HG03139 (cell line): Measurements from ENCODE around the gene AKAP12.

Experiments
- ATAC-seq: cut with Tn5 transposase; IDR thresholded peaks from one replicate; pipeline ENCODE4 v1.9.1; 2021; ENCODE audit not compliant: unreplicated experiment

AKAP12 gene

DNA sequence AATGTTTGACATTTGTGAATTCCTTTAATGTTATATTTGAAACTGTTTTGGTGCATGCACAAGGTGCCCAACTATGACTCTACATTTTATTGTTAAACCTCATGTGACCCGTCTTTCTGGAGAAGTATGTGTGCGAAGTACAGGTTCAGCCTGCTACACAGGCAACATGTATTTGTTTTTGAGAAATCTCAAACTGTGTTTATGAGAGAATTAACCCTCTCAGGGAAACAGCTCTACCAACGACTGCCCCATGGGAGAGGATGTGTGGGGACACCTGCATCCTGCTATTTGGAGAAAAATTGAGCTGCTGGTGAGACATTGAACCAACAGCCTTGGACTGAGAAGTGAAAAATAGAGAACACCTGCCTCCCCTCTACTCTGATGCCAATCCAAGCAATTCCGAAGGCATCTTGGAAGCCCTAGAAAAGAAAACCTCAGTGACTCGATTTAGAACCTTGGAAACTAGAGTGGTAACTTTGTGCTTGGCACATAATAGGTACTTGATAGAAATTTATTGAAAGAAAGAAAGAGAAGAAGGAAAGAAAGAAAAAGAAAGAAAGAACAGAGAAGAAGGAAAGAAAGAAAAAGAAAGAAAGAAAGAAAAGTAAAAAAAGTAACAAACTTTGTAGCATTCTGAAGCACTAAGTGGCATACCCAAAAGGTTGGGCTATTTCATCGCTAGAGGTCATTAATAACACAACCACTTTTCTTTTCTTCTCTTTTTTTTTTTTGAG, 2.9 kb upstream of the AKAP12 start:
- no peak for ATAC-seq

GRCh38 chr6:151240036-151240685, 394 bp downstream of the AKAP12 start:
- no peak for ATAC-seq

DNA sequence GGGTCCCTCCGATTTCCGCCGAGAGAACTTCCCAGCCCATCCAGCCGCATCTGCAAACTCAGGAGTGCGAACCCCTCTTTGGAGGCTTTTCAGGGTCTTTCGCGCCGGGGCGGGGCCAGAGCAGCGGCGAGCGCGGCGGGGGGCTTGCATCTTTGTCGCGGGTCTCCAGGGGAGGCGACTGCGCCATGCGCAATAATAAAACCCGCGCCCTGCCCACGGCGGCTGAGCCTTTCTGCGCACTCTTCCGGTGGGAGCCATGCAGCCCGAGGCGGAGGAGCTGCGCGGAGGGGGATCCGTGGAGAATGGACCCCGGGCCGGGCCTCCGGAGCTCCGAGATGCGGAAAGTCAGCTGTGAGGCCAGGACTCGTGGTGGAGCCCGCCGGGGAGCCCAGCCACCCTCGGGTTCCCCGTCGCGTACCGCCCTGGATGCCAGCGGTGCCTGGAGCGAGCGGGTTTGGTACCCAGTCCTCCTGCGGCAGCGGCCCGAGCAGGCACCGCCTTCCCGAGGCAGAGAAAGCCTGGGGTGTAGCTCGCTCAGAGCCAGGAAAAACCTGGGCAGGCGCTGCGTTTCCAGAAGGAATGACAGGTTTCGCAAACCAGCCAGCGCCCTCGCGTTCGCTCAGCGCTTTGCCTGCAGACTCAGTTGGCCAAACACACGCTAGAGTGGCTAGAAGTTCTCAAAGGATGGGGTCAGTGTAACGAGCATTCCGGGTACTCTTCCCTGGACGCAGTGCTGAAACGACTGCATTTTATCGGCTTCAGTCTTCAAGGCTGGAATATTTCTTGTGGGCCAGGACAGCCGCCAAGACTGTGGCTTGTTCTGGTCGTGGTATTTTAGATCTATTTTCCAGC, 1.2 kb downstream of the AKAP12 start:
- no peak for ATAC-seq

GRCh38 chr6:151241853-151242252, 2.1 kb downstream of the AKAP12 start:
- ATAC-seq: no peak

- ATAC-seq: no peak
Observed at GRCh38 chr6:151242420-151242861, 2.7 kb downstream of the AKAP12 start.

DNA sequence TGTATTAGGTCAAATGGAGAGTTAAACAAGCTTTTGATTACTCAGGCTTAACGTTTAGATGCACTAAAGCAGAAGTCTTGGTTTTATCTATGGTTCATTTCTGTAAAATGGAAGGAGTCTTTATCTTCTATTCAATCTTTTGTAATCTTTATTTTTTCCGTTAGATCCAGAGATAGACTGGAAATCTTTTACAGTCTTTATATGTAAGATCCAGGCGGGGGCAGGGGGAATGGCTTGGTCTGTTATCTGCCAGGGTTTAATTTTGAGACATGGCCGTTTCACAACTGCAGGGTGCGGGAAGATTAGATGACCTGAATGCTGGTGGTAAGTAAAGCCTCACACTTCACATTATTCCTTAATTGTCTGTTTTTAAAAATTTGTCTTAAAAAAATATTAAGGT, 3.7 kb downstream of the AKAP12 start:
- ATAC-seq: no peak

DNA sequence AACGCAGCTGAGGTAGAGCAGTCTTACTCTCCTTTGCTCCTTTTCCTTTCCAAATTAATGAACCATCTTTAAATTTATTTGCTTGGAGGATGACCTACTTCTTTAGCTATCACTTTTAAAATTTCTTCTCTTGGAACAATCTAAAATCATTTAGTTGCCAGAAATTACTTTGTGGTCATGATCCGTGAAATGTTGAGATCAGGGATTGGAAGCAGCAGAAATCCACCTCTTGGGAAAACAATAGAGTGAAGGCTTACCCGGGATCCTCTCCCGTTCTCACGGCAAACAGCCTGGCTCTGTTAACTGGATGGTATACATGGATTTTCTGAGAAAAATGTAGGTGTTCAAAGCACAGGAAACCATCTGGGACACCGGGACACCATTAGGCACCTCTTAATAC, 7.7 kb downstream of the AKAP12 start:
- ATAC-seq: no peak

DNA sequence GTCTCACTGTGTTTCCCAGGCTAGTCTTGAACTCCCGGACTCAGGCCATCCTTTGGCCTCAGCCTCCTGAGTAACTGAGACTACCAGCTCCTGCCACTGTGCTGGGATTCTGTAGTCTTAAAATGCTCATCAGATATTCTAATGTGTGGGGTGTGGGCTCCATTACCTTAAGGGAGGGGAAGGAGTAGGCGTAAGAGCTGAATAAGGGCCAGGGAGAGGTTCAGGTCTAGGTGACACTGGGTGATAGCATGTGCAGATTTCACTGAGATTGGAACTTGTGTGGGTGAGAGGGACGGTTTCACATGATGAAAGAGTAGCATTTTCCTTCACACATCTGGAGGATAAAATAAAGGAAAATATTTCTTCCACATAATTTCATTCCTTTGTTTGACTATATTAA, 8.5 kb downstream of the AKAP12 start:
- ATAC-seq: no peak

- ATAC-seq: no peak
Observed at GRCh38 chr6:151252634-151253033, 12.9 kb downstream of the AKAP12 start.

GRCh38 chr6:151254451-151255081, 14.8 kb downstream of the AKAP12 start:
- ATAC-seq: no peak

GRCh38 chr6:151255811-151256210, 16.0 kb downstream of the AKAP12 start:
- ATAC-seq: no peak

DNA sequence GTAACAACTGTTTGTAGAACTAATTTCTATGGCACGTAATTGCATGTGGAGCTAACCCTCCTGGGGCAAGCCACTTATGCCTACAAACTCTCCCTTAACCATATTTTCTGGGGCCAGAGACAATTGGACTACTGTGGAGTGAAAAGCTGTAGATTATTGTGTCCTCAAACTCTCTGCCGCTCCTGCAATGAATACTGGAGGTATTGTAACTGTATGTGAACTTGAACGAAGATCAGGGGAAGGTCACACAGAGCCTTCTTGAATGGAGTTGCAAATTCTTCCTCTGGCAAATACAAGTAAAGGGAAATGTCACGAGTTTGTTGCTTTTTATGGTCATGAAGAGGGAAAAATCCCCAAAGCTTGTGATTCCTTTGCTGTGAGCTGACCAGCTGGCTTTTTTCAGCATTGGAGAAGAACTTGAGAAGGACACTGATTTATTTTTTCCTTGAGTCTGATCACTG, 18.2 kb downstream of the AKAP12 start:
- no peak for ATAC-seq

- ATAC-seq: no peak
Observed at GRCh38 chr6:151260205-151260604, 20.4 kb downstream of the AKAP12 start.

DNA sequence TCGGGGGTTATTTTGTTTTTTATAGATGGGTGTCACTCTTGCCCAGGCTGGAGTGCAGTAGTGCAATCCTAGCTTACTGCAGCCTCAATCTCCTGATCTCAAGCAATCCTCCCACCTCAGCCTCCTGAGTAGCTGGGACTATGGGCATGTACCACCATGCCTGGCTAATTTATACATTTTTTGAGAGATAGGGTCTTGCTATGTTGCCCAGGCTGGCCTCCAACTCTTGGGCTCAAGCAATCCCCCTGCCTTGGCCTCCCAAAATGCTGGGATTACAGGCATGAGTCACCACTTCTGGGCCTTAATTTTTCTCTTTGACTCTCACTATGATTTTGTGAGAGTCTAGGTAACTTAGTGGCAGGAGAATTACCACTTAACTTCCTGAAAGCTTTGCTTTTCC, 23.3 kb downstream of the AKAP12 start:
- no peak for ATAC-seq

- no peak for ATAC-seq
Observed at GRCh38 chr6:151263967-151264366, 24.2 kb downstream of the AKAP12 start.

- ATAC-seq: no peak
Observed at GRCh38 chr6:151265282-151265681, 25.5 kb downstream of the AKAP12 start.

GRCh38 chr6:151269321-151269995, 29.7 kb downstream of the AKAP12 start:
- no peak for ATAC-seq

- no peak for ATAC-seq
Observed at GRCh38 chr6:151275121-151275520, 35.4 kb downstream of the AKAP12 start.

GRCh38 chr6:151275566-151275965, 35.8 kb downstream of the AKAP12 start:
- no peak for ATAC-seq

DNA sequence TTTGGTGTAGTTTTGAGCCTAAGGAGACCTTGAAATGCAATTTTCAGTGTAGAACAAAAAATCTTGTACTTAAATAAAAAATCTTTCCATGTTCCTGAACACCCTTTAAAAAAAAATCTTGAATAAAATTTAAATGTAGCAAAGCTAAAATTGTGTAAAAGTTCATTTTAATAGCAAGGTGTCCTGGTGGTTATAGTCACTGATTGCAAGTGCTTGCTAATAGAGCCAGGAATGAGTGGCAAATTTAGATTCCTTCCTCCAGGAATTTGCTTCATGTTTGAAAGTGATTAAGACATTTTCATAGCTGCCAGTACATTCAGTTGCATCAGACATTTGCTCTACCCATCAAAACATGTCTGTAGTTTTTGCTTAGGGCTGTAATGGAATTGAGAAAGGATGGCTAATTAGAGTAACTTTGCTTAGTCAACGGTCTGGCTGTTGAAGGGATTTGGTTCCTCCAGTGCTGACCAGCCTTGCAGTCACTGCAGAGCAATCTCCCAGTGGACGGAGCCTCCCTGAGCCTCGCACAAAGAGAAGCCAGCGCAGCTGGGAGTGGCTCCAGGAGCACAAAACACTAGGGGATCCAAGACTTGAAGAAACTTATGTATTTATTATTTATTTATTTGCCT, 36.5 kb downstream of the AKAP12 start:
- ATAC-seq: no peak
